Ovary (tissue), 3 donors: ENCODE measurements around the gene IFNA13.

Source experiments
- CTCF ChIP-seq, 3 donors: fragments of 450-650 bp in 2 of 3; fragments of 200-600 bp in 1 of 3; IDR thresholded peaks; one replicate each; pipeline versions ENCODE4 v1.5.1 to v1.8.0; 2016 to 2022; ENCODE audit warnings: antibody characterized with exemption in 3 of 3, mild to moderate bottlenecking in 1 of 3
- EP300 ChIP-seq: sonication (generic); formaldehyde crosslinking; IDR thresholded peaks from one replicate; pipeline ENCODE4 v1.6.1; 2017; ENCODE audit warnings: antibody characterized with exemption
- POLR2A ChIP-seq: fragments of 450-650 bp; IDR thresholded peaks from one replicate; pipeline ENCODE4 v1.6.1; 2017; ENCODE audit warnings: antibody characterized with exemption, mild to moderate bottlenecking, moderate library complexity
- donor health status: DM: no; HTN: no; CAD: no.

GRCh38 chr9:21415493-21416267, 47.8 kb upstream of the IFNA13 start:
- no peak for TF ChIP-seq CTCF (IDR thresholded peaks at IDR 0.05)
- TF ChIP-seq POLR2A = no peak
- TF ChIP-seq EP300 = no peak
